NOMO-1 treated with dmso at 0.1 percent for 144 hours (cell line): ENCODE data around the gene DIABLO.
"Not testable (repeated sequence)": the region's sequence is repeated elsewhere in the genome, so short reads cannot be mapped to it uniquely, and the experiment has no call there.

ENCODE experiments used
- DNase-seq: peaks from one replicate; lab custom pipeline; 2025; ENCODE audit not compliant: unreplicated experiment; lab: John Stamatoyannopoulos, UW

DIABLO gene

DNA sequence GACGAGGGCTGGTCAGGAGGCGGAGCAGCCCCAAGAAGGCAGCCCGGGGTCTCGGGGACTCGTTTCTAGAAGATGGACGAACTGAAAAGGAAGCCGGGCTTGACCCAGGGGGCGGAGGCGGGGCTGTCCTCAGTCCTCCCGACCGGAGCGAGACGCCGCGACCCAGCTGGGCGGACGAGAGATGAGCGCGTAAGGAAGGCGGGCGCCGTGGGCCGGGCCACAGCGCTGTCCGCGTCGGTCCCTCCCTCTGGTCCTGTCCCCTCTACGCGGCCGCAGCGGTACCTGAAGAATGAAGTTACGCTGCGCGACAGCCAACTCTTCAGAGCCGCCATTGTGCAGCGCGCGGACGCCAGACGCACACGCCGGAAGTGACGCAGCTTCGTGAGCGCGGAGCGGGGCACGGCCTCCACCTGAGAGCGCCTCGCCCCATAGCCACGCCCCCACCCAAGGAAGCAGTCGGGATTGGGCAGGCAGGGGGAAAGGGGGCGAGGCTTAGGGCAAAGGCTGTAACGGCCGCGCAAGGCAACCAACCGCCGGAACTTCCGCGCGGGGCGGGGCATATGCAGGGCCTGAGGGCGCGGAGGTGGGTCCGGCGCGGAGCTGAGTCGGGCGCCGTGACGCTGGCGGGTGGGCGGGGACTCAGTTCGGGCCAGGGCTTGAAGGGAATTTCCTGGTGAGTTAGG is at the start of gene DIABLO:
TSS of gene DIABLO (minus strand) at position 370 of the 683 bp plus-strand sequence. CDS start at position 332, 38 bp downstream.
- DNase-seq: peak; percentile 99

DNA sequence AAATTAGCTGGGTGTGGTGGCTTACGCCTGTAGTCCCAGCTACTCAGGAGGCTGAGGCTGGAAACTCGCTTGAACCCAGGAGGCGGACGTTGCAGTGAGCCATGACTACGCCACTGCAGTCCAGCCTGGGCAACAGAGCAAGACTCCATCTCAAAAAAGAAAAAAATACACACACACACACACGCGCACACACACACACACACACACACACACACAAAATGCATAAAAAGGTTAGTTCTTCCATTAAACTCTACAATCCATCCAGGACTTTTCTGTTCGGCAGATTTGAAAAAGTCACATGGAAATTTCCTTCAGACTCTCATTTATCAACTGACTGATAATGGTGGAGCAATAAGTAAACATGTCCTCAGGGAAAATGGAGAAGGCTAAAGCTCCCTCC is 49.6 kb upstream of the DIABLO start:
- DNase-seq: no peak

DNA sequence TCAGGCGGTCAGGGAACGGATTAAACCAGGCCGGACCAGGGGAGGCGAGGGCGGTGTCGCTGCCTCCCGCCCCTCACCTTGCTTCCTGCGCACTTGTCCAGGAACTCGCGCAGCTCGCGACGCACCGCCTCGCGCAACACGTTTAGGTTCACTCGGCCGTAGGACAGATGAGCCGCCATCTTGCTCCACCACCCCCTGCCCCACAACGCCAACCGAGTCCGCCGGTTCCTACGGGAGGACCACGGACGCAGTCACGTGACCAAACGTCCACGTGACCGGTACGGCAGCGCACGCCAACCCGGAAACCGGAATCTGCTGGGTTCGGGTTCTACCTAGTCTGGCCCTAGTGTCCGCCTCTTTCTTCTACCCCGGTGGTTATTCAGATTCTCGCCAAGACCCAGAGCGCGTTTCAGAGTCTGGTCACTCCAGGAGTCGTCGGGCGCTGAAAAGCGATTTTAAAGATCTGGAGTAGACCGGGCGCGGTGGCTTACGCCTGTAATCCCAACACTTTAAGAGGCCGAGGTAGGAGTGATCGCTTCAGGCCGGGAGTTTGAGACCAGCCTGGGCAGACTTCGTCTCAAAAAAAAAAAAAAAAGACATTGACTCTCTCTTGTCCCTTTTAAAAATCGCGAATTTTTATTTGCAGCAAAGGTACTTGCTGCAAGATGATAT is 40.5 kb upstream of the DIABLO start, which contains the start of gene VPS33A:
TSS of gene VPS33A (minus strand) at position 265 of the 672 bp plus-strand sequence. CDS start at position 179, 86 bp downstream.
- DNase-seq: peak; percentile 89

DNA sequence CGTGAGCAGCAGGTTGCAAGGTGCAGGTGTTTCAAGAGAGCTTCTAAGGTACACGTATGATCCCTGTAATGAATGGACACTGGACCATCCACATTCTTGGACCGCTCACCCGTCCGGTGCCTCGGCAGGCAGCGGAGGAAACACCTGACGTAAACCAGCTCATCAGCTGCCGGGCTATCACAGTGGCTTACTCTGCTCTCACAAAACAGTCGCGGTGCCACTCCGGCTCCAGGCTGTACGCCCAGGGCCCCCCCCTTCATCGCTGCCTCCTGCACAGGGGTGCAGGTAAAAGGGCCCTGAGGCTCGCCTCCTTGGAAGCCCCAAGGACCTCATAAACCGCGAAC is 40.0 kb upstream of the DIABLO start:
- no peak for DNase-seq

DNA sequence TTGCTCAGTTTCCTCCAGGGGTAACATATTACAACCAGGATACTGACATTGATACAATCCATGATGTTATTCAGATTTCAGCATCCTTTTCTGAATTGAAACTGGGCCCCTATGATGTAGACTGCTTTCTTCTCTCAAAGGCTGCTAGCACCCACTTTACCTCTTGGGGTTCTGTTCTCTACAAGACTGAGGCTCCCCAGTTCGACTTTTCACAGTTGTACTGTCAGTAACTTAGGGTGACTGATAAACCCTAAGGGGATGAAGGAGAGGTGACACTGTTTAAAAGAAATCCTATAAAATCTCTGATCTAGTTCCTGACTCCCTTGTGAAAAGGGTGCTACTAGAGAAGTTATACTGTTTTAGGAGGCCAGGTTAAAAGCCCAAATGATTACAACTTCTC is 39.6 kb upstream of the DIABLO start:
- no peak for DNase-seq

DNA sequence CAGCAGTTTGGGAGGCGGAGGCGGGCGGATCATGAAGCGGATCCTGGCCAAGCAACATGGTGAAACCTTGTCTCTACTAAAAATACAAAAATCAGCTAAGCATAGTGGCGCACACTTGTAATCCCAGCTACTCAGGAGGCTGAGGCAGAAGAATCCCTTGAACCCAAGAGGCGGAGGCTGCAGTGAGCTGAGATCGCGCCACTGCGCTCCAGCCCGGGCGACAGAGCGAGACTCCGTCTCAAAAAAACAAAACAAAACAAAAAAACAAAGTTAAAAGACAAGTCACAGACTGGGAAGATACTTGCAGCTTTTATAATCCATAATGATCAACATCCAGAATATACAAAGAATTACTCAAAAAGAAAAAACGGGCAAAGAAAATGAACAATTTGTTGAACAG is 34.9 kb upstream of the DIABLO start:
- DNase-seq: not testable (repeated sequence)

DNA sequence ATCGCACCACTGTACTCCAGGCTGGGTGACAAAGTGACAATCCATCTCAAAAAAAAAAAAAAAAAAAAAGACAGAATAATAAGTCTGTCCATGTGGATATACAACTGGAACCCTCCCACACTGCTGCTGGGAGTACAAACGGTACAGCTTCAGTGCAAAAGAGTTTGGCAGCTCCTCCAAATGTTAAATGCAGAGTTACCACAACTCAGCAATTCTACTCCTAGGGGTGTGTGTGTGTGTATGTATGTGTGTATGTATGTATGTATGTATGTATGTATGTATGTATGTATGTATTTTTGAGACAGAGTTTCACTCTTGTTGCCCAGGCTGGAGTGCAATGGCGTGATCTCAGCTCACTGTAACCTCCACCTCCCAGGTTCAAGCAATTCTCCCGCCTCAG is 33.1 kb upstream of the DIABLO start:
- not testable (repeated sequence) for DNase-seq

DNA sequence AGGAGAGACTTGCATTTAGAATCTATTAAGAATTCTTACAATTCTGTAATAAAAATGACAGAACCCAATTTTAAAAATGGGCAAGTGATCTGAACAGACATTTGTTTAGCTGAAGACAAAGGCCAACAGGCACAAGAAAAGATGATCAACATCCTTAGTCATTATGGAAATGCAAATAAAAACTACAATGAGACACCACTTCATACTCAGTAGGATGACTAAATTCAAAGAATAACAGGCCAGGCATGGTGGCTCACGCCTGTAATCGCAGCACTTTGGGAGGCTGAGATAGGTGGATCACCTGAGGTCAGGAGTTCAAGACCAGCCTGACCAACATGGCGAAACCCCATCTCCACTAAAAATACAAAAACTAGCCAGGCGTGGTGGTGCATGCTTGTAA is 32.6 kb upstream of the DIABLO start:
- not testable (repeated sequence) for DNase-seq

DNA sequence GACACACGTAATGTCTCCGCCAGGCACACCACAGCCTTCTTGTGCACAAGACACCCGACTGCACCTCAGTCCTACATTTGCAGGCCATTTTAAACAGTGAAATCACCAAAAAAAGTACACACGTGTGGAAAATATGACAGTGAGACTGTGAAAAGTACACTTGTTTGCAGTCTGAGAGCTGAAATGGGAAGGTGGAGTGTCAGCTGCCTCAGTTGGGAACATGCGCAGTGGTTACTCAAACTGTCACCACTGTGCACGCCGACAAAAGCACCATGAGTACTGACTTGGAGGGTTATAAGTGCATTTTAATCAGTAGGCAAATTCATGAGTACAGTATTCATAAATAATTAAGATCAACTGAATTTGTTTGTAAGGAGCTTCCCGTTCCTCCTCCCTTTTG is 24.7 kb upstream of the DIABLO start:
- no peak for DNase-seq

DNA sequence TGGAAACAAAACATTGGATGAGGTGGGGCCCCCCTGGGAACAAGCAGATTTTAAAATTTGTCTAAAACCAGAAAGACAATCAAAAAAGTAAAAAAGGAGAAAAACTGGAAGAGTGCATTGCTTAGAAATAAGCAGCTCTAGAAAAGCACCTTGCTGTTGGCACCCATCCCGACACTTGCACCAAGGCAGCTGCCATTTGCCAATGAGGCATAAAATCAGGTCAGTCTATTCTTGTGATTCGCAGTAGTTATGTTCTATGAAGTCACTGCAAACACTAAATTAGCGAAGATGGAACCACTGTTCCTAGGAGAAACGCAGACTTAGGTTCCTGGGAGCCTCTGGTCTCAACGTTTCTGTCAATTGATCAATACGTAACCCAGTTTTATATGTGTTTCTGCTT is 24.2 kb upstream of the DIABLO start:
- no peak for DNase-seq

DNA sequence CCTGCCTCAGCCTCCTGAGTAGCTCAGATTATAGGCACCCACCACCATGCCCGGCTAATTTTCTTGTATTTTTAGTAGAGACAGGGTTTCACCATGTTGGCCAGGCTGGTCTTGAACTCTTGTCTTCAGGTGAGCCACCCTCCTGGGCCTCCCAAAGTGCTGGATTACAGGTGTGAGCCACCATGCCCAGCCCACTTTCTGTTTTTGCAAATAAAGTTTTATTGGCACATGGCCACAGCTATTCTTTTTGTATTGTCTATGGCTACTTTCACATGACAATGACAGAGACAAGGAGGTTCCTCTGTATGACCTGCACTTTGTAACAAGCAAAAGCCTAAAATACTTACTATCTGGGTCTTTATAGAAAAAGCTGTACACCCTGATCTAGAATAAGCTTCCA is 19.7 kb upstream of the DIABLO start:
- no peak for DNase-seq

DNA sequence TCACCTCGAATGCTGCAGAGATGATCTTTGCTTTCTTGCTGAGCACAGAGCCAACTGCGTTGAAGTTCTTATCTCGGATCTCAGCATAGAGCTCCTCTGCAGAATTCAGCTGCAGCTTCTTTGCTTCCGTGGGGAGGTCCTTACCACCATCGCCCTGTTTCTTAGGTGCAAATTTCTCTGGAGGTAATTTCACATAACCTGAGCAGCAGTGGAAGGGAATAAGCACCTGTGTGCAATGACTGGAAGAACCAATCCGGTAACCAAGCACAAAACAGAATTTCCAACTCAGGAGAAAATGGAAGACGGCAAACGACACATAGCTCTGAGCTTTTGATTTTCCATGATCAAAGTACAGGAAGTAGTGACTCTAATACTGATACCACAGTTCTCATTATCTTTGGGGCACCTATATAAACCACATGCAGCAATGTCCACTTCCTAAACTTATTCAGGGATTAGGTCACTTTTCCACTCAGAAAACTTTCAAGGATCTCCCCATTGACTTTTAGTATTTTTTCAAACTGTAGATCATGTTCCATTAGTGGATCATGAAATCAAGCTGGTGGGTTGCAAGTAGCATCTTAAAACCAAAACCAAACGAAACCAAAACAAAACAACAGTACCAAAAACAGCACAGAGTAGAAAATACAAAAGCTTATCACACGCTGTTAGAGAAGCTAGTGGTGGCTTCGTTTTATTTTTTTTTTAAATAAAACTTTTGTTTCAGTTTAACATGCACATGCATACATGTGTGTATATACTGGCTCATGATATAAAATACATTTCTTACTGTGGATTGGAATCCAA is 18.9 kb upstream of the DIABLO start:
- DNase-seq: no peak

DNA sequence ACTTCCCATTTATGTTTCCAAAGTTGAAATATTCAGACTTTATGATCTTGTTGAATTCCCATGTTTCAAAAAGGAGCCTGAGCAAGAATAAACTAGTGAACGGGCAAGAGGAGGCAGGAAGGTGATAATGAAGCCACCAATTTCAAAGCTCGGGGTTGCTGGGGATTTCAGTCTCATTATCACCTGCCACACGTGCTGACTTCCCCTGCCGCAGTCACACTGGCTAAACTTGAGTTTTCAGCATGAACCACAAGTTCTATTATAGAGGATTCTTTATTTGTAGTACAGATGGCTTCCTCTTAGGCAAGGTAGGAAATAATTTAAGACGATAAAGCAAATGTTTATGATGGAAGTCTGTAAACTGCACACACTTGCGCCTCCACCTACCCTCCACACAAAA is 18.1 kb upstream of the DIABLO start:
- DNase-seq: no peak

DNA sequence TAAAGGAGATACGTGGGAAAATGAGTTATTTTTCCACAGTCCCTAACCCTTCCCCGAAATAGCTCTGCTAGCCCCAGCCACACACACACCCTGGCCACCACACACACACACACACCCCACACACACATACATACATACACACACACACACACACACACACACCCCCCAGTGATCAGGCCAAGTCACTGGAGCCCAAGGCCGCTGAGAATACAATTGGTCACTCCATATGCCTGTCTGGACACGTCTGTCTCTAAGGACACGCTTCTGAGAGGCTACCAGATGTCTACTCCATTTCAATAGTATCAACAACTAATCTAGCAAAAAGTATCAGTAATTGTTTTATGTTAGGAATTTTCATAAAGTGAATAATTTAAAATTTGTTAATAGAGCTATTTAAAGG is 13.0 kb upstream of the DIABLO start:
- DNase-seq: no peak

DNA sequence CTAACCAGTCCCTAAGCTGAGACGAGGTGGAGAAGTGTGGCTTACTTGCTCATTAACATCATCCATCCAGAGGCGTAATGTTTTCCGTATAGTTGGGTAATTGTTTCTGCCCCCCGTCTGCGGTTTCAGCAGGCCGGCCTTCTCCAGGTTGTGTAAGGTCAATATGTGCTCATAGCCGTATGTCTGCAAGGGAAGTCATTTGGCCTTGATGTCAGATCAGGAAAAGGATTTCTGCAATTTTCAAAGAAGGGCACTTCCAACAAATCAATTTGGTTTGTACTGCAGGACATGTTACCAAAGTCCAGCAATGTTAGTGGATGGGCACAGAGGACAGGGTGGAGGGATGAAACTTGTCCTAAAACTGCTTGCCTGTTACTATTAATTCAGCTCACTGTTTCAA is 9.9 kb upstream of the DIABLO start:
- DNase-seq: peak; percentile 73

DNA sequence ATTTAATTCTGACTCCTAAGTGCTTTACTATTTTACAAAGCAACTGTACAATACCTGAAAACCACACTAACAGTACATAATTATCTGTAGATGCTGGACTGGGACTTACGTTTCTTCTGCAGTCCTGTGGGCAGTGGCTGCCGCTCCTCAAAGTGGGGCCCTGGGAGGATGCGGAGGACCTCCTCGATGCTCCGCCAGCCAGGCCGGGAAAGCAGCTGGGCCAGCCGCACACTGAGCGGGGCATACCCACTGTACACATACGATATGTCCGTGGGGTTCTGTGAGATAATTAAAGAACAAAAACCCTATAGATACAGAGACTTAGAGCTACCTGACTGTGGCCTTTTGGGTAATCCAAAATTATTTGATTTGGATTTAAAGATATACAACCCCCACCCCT is 6.8 kb upstream of the DIABLO start:
- DNase-seq: no peak

DNA sequence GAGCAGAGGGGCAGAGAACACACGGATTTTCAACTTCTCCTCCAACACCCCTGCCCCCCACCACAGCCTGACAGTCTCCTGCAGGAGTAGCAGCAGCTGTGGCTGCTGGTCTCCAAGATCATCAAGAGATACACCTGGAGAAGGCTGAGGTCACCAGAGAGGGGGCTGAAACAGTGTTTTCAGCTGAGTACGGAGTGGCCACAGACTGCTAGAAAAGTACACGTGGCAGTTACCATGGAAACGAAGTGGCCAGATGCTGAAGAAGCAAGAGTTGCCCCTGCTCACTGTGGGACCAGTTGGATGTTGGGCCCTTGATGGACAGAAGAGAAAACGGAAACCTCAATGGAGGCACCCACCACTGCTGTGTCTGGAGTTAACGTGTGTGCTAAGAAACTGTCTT is 4.9 kb upstream of the DIABLO start:
- DNase-seq: no peak

DNA sequence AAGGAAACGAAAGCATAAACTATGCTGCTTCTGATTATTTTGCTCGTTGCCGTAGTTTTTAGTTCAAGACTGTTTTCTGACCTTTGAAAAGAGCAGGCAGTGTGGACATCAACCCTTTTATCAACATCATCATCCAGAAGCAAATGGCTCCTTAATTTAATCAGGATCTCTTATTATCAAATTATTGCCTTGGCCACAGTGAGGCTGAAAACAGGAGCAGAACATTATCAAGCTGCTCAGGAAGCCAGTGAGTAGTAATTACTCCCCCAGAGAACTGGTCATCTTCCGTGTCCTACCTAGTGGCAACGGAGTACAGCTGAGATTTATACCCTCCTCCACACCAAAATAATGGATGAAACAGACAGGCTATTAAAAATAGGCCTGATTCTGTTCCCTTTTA is 2.2 kb upstream of the DIABLO start:
- no peak for DNase-seq

DNA sequence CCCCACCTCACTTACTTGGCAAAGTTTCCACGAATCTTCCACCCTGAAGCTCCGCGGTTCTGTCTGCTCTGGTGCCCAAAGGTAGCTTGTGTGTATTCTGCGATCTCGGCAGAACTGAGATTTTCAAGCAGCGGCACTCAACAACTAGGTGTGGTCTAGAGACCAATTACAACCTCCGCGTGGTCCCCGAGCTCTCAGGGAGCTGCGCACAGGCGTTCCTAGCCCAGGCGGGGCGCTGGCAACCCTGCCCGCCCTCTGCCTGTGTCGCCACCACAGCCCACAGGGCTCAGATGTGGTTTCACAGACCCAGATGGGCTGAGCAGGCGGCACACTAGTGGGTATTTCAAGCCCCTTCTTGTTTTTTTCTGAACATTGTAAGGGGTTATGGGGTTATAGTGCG is 1.5 kb upstream of the DIABLO start:
- DNase-seq: no peak

DNA sequence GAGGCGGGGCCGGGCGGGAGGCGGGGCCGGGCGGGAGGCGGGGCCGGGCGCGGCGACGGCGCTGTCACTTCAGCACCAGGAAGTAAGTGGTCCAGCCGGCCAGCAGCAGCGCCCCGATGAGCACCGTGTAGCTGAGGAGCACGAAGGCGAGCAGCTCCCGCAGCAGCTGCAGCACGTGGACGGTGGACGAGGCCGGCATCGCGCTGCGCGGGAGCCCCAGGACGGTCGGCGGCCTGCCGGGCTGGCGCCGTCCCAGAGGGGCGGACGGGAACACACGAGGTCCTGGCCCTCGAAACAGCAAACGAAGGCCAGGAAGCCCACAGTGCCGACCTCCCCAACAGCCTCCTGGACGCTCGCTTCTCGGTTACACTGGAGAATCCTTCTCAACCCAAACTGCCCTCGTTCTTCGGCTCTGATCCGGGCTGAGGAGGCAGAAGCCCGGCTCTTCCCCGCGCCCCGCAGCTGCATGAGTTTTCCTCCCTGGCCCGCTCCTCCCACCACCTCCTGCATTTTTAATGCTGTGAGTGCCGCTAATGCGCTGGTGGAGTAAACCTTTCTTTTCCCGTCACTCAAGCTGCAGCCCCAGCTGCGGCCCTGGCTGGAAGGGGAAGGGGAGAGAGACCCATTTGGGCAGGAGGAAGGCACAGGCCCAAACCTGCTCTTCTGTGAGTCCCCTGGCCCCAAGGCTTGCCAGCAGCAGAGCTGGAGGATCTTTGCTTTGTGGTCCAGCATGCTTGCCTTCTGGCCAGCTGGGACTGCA is 694 bp upstream of the DIABLO start:
- no peak for DNase-seq

DNA sequence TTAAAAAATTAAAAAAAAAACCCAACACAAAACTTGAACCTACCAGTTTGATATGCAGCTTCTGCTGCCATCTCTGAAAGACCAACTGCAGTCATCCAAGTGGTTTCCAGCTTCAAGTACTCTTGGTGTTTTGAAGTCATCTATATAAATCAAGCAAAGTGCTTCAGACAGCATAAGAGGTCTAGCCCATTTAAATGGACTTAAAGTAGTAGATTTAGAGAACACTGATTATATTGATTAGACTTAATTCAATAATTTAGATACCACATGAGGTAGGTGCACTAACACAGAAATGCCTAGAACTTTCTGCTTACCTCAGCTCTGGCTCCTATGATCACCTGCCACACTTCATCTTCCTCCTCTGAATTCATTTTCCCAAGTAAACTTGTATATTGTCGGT is 9.4 kb downstream of the DIABLO start:
- DNase-seq: no peak
